SU-DHL-6 (cell line): Measurements from ENCODE around the gene TRIM33.
"Not testable (repeated sequence)": the region's sequence is repeated elsewhere in the genome, so short reads cannot be mapped to it uniquely, and the experiment has no call there.

Experiments used
- H2AFZ ChIP-seq: fragments of 200-600 bp; sonication (generic); 2 replicates; pipeline ENCODE4 v1.6.1; 2014; ENCODE audit warnings: low read depth, mild to moderate bottlenecking, moderate library complexity, mixed read lengths, antibody characterized with exemption, low read length; ENCODE audit not compliant: severe bottlenecking
- H3F3A ChIP-seq: fragments of 200-600 bp; shearing (Covaris generic); 2 replicates; pipeline ENCODE4 v1.6.0; 2016; ENCODE audit warnings: antibody characterized with exemption, mild to moderate bottlenecking; ENCODE audit not compliant: insufficient read depth
- H3K27ac ChIP-seq: fragments of 200-600 bp; sonication (generic); 2 replicates; pipeline ENCODE4 v1.5.1; 2016; ENCODE audit warnings: low read depth, mild to moderate bottlenecking, low read length, moderate library complexity, mixed read lengths
- H3K27me3 ChIP-seq: fragments of 200-600 bp; sonication (generic), shearing (Covaris generic); 2 replicates; pipeline ENCODE4 v1.6.0; 2014; ENCODE audit warnings: mild to moderate bottlenecking, low read length
- H3K36me3 ChIP-seq: fragments of 200-600 bp; sonication (generic); 2 replicates; pipeline ENCODE4 v1.6.1; 2014; ENCODE audit warnings: mild to moderate bottlenecking, low read length, mixed read lengths
- H3K4me2 ChIP-seq: fragments of 300-600, 200-600 bp; shearing (Covaris generic), sonication (generic); 2 replicates; pipeline ENCODE4 v1.6.0; 2014; ENCODE audit warnings: low read length, low read depth, mild to moderate bottlenecking; ENCODE audit not compliant: poor library complexity, severe bottlenecking
- H3K4me3 ChIP-seq: fragments of 200-600 bp; sonication (generic); 2 replicates; pipeline ENCODE4 v1.5.1; 2014; ENCODE audit warnings: antibody characterized with exemption, low read length, mild to moderate bottlenecking, mixed read lengths; ENCODE audit not compliant: insufficient read depth, poor library complexity, severe bottlenecking
- H3K79me2 ChIP-seq: fragments of 200-600 bp; sonication (generic); 2 replicates; pipeline ENCODE4 v1.6.1; 2014; ENCODE audit warnings: mild to moderate bottlenecking, low read length, moderate library complexity; ENCODE audit not compliant: insufficient read depth
- H3K9ac ChIP-seq: fragments of 200-600 bp; sonication (generic); 2 replicates; pipeline ENCODE4 v1.7.0; 2014; ENCODE audit warnings: mild to moderate bottlenecking, low read length
- H3K9me2 ChIP-seq: fragments of 200-600 bp; sonication (generic); replicated peaks from 2 replicates; pipeline ENCODE4 v1.6.1; 2014; ENCODE audit warnings: low read length; ENCODE audit not compliant: insufficient read depth
- H3K9me3 ChIP-seq: fragments of 200-600 bp; sonication (generic); 2 replicates; pipeline ENCODE4 v1.6.1; 2014; ENCODE audit warnings: low read length, mixed read lengths; ENCODE audit not compliant: insufficient read depth
- H4K20me1 ChIP-seq: fragments of 200-600 bp; sonication (generic); 2 replicates; pipeline ENCODE4 v1.6.1; 2014; ENCODE audit warnings: low read depth, mild to moderate bottlenecking, antibody characterized with exemption, low read length, moderate library complexity, mixed read lengths
- CTCF ChIP-seq: fragments of 200-600 bp; sonication (generic); IDR thresholded peaks from one replicate; pipeline ENCODE4 v1.5.1; 2017; ENCODE audit warnings: antibody characterized with exemption, mild to moderate bottlenecking, low read length, moderate library complexity; ENCODE audit not compliant: insufficient read depth, poor library complexity, severe bottlenecking
- EZH2phosphoT487 ChIP-seq: fragments of 200-600 bp; sonication (generic), shearing (Covaris generic); conservative IDR thresholded peaks from 2 replicates; pipeline ENCODE4 v1.6.1; 2018; ENCODE audit warnings: mild to moderate bottlenecking, antibody characterized with exemption, low read length, moderate library complexity, mixed read lengths

Gene TRIM33

DNA sequence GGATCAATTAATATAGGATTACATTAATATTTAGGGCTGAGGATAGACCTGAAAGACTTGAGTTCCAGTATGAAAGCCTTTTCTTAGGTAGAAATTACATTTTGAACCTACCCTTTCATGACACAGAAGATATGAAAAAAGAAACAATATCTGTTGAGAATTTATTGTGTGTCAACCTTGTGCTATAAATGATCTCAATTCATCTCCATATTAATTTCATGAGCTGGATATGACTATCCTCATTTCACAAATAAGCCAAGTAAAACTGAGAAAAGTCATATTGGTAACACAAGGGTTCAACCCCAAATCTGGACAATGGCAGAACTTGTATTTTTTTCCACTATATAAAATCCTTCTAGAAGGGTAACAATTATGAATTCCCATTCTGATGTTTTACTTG, 120.0 kb downstream of the TRIM33 start:
- H3K4me2 ChIP-seq: no peak overlapping the region
- no peaks in the 10 kb centered on the region for H4K20me1 ChIP-seq
- 0 out of 2 replicates have a peak, but pooled peaks cover 4% of the 10 kb centered on the region for H3F3A ChIP-seq
- no peaks in the 10 kb centered on the region for H3K9me2 ChIP-seq
- no peak overlapping the region for H3K9ac ChIP-seq
- no peaks in the 10 kb centered on the region for H3K79me2 ChIP-seq
- TF ChIP-seq EZH2phosphoT487 (no peak), CTCF (no peak)
- H3K27me3 ChIP-seq: no peaks in the 10 kb centered on the region
- peaks cover 45% of the 10 kb centered on the region for H3K36me3 ChIP-seq
- H3K27ac ChIP-seq: no peak overlapping the region
- no peaks in the 10 kb centered on the region for H3K9me3 ChIP-seq
- no peak overlapping the region for H2AFZ ChIP-seq
- no peak overlapping the region for H3K4me3 ChIP-seq

- Histone ChIP-seq H3K27me3 (no peaks in the 10 kb centered on the region), H3K36me3 (peaks cover 39% of the 10 kb centered on the region), H3K9me3 (no peaks in the 10 kb centered on the region), H3K27ac (no peak overlapping the region), H3K4me2 (no peak overlapping the region), H2AFZ (no peak overlapping the region), H4K20me1 (no peaks in the 10 kb centered on the region), H3F3A (0 out of 2 replicates have a peak, but pooled peaks cover 4% of the 10 kb centered on the region), H3K9ac (no peak overlapping the region), H3K79me2 (no peaks in the 10 kb centered on the region), H3K4me3 (no peak overlapping the region), H3K9me2 (no peaks in the 10 kb centered on the region)
- no peak for TF ChIP-seq CTCF
- no peak for TF ChIP-seq EZH2phosphoT487
Observed at GRCh38 chr1:114390361-114390760, 120.6 kb downstream of the TRIM33 start.

- H3K79me2 ChIP-seq: no peaks in the 10 kb centered on the region
- H3K9ac ChIP-seq: no peak overlapping the region
- no peak overlapping the region for H2AFZ ChIP-seq
- H3K4me2 ChIP-seq: no peak overlapping the region
- peaks cover 26% of the 10 kb centered on the region for H3K36me3 ChIP-seq
- TF ChIP-seq EZH2phosphoT487 (no peak), CTCF (no peak)
- H3K4me3 ChIP-seq: no peak overlapping the region
- H4K20me1 ChIP-seq: no peaks in the 10 kb centered on the region
- 0 out of 2 replicates have a peak, but pooled peaks cover 4% of the 10 kb centered on the region for H3F3A ChIP-seq
- no peaks in the 10 kb centered on the region for H3K27me3 ChIP-seq
- no peaks in the 10 kb centered on the region for H3K9me2 ChIP-seq
- H3K27ac ChIP-seq: no peak overlapping the region
- H3K9me3 ChIP-seq: no peaks in the 10 kb centered on the region
Observed at GRCh38 chr1:114388432-114389003, 122.5 kb downstream of the TRIM33 start.

DNA sequence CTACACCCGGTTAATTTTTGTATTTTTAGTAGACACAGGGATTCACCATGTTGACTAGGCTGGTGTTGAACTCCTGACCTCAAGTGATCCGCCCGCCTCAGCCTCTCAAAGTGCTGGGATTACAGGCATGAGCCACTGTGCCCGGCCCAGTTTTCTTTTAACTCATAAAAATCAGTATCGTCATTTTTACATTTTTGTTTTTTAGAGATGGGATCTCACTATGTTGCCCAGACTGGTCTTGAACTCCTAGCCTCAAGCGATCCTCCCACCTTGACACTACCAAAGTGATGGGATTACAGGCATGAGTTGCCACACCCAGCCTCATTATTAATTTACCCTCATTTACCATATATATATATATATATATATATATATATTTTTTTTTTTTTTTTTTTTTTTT, 123.4 kb downstream of the TRIM33 start:
- peaks cover 18% of the 10 kb centered on the region for H3K36me3 ChIP-seq
- H3F3A ChIP-seq, H3K4me2 ChIP-seq, H3K27me3 ChIP-seq, H3K9me3 ChIP-seq, H3K27ac ChIP-seq, H3K4me3 ChIP-seq, H4K20me1 ChIP-seq, H3K79me2 ChIP-seq, H3K9ac ChIP-seq, H2AFZ ChIP-seq, H3K9me2 ChIP-seq: not testable (repeated sequence)
